ENCODE results near the gene EDARADD.

- no peak for TF ChIP-seq CTCF (IDR thresholded peaks at IDR 0.05)
- no peak for TF ChIP-seq POLR2A (IDR thresholded peaks at IDR 0.05)
These were observed 3.2 kb downstream of the EDARADD start for GRCh38 chr1:236397173-236397759.
